Measurements from ENCODE around the gene CCDC15. TPM values are rescaled to one million over a fixed set of nuclear protein-coding genes. Genes with fewer than 3 reads are reported as not detected.

Gene CCDC15
- 1.7 and 8.0 TPM in 2 replicates for total RNA-seq

GRCh38 chr11:124953753-124954589, at the start of gene CCDC15:
Gene CCDC15 (plus strand): TSS chr11:124954202. CDS start chr11:124954733, 531 bp downstream.

GRCh38 chr11:124918950-124919349, 35.1 kb upstream of the CCDC15 start, which contains the start of gene HEPN1:
Gene HEPN1 (plus strand): TSS chr11:124919250.

GRCh38 chr11:124935548-124936514, 18.2 kb upstream of the CCDC15 start, which contains the start of gene HEPACAM:
Gene HEPACAM (minus strand): TSS chr11:124936047. CDS start chr11:124936006, 41 bp downstream.

GRCh38 chr11:125062931-125063428, 109.0 kb downstream of the CCDC15 start, which contains the start of gene SLC37A2:
Gene SLC37A2 (plus strand): TSS chr11:125063305. CDS start chr11:125063368, 63 bp downstream.

Other genes starting within 250 kb of the CCDC15 start
- gene NRGN, start 214.3 kb upstream of the CCDC15 start, total RNA-seq, result 11.5 and 18.8 TPM in 2 replicates
- 1.6 TPM in 1 of 2 replicates, not detected in the other for gene VSIG2, start 201.9 kb upstream of the CCDC15 start, total RNA-seq
- gene ESAM, start 191.9 kb upstream of the CCDC15 start, total RNA-seq, result 4.8 and 6.3 TPM in 2 replicates
- 11.5 and 13.1 TPM in 2 replicates for gene MSANTD2, start 153.8 kb upstream of the CCDC15 start, total RNA-seq
- 7.4 and 23.6 TPM in 2 replicates for gene ROBO3, start 88.8 kb upstream of the CCDC15 start, total RNA-seq
- gene ROBO4, start 56.3 kb upstream of the CCDC15 start, total RNA-seq, result 5.5 and 8.6 TPM in 2 replicates
- gene HEPN1, start 35.0 kb upstream of the CCDC15 start, total RNA-seq, result not detected in 2 replicates
- gene HEPACAM, start 18.2 kb upstream of the CCDC15 start, total RNA-seq, result 0.29 and 0.35 TPM in 2 replicates
- gene SLC37A2, start 109.1 kb downstream of the CCDC15 start, total RNA-seq, result 5.2 and 5.5 TPM in 2 replicates
- gene TMEM218, start 157.4 kb downstream of the CCDC15 start, total RNA-seq, result 32.3 and 43.1 TPM in 2 replicates
- under 0.01 TPM in 1 of 2 replicates, not detected in the other for gene PKNOX2, start 210.5 kb downstream of the CCDC15 start, total RNA-seq